T-cell (primary cell): ENCODE results near the gene RALGAPA2. TPM values are rescaled to one million over a fixed set of nuclear protein-coding genes. Genes with fewer than 3 reads are reported as not detected.

Experiments
- ATAC-seq, 4 experiments: fragments of 200-7000 bp in 3 of 4; fragments of 150-1000 bp in 1 of 4; cut with Tn5 transposase; replicated peaks in 1 of 4; 1 replicate in 3 of 4; 2 replicates in 1 of 4; pipeline ENCODE4 v1.10.0; 2021; ENCODE audit warnings: moderate library complexity in 3 of 4, mild to moderate bottlenecking in 2 of 4, moderate number of reproducible peaks in 1 of 4
- CTCF ChIA-PET, 2 donors: fragments of 300-600 bp; sonication (Branson Sonifier 250); formaldehyde crosslinking; loops; one replicate each; lab custom pipeline; 2022; ENCODE audit warnings: antibody characterized with exemption in 2 of 2; lab: Charles Lee
- POLR2A ChIA-PET, 2 donors: fragments of 300-600 bp; sonication (Branson Sonifier 250); formaldehyde crosslinking; loops; one replicate each; lab custom pipeline; 2022; ENCODE audit warnings: antibody characterized with exemption in 2 of 2; lab: Charles Lee
- DNase-seq, 35 experiments: peaks; one replicate each; pipeline versions ENCODE4 v3.0.0 to v3.0.0-alpha.2; 2013 to 2023
- H3K27ac ChIP-seq: one replicate; pipeline ENCODE4 v1.5.1; 2013; ENCODE audit warnings: low read length
- H3K27me3 ChIP-seq, 2 experiments: replicated peaks in 1 of 2; 1 replicate in 1 of 2; 2 replicates in 1 of 2; pipeline versions ENCODE4 v1.6.1 to v1.7.0; 2013; ENCODE audit warnings: low read length in 1 of 2, mixed read lengths in 1 of 2; ENCODE audit not compliant: control insufficient read depth in 2 of 2, insufficient read depth in 2 of 2; ENCODE audit errors: extremely low read depth in 1 of 2
- H3K36me3 ChIP-seq, 2 donors: 1 replicate in 1 of 2; 2 replicates in 1 of 2; pipeline versions ENCODE4 v1.6.1 to v1.7.0; 2013; ENCODE audit warnings: low read length in 1 of 2; ENCODE audit not compliant: control insufficient read depth in 2 of 2, insufficient read depth in 1 of 2; ENCODE audit errors: extremely low read depth in 1 of 2
- H3K4me1 ChIP-seq, 2 experiments: 1 replicate in 1 of 2; 2 replicates in 1 of 2; pipeline versions ENCODE4 v1.6.1 to v1.7.0; 2013; ENCODE audit warnings: low read length in 2 of 2, mixed read lengths in 1 of 2; ENCODE audit not compliant: insufficient read depth in 2 of 2, control insufficient read depth in 1 of 2; ENCODE audit errors: extremely low read depth in 1 of 2
- H3K4me3 ChIP-seq, 2 donors: 1 replicate in 1 of 2; 2 replicates in 1 of 2; pipeline versions ENCODE4 v1.5.1 to v1.7.0; 2013; ENCODE audit warnings: mild to moderate bottlenecking in 2 of 2, low read length in 1 of 2, moderate library complexity in 1 of 2; ENCODE audit not compliant: control insufficient read depth in 1 of 2; ENCODE audit errors: extremely low read depth in 1 of 2
- H3K9me3 ChIP-seq: 2 replicates; pipeline ENCODE4 v1.7.0; 2013
- H3K27ac Mint-ChIP-seq, 2 donors: one replicate each; pipeline ENCODE4 v1.8.0; 2020 to 2021; ENCODE audit warnings: mild to moderate bottlenecking in 2 of 2, mixed read lengths in 2 of 2
- H3K27me3 Mint-ChIP-seq, 2 donors: one replicate each; pipeline ENCODE4 v1.8.0; 2021 to 2022; ENCODE audit warnings: mixed read lengths in 2 of 2
- H3K36me3 Mint-ChIP-seq: one replicate; pipeline ENCODE4 v1.8.0; 2021; ENCODE audit warnings: mixed read lengths
- H3K4me1 Mint-ChIP-seq, 3 donors: one replicate each; pipeline ENCODE4 v1.8.0; 2020 to 2022; ENCODE audit warnings: mixed read lengths in 3 of 3, mild to moderate bottlenecking in 1 of 3
- H3K4me3 Mint-ChIP-seq, 3 donors: one replicate each; pipeline ENCODE4 v1.8.0; 2020 to 2022; ENCODE audit warnings: mild to moderate bottlenecking in 3 of 3, mixed read lengths in 3 of 3, moderate library complexity in 3 of 3
- H3K9me3 Mint-ChIP-seq, 3 donors: one replicate each; pipeline ENCODE4 v1.8.0; 2020 to 2022; ENCODE audit warnings: mixed read lengths in 3 of 3
- WGBS: methylation state at CpG from one replicate; pipeline ENCODE4 v1.1.5; 2013; ENCODE audit warnings: missing lambda C conversion rate; ENCODE audit not compliant: insufficient coverage; 5-methylcytosine and 5-hydroxymethylcytosine counted together
- total RNA-seq, 35 experiments: library from RNA in 6 of 35; stranded (reverse) in 6 of 35; fragments of 120-200 nt in 1 of 35; gene quantifications; one replicate each; pipeline versions ENCODE4 v1.2.1 to v1.2.4 and lab custom pipeline; 2013 to 2026

RALGAPA2 gene
- total RNA-seq, 5 donors from 2014 or later (not counting 1 experiment from before 2014, with no cell fraction given), result 28.0 to 36.1 (median 31.7) TPM

DNA sequence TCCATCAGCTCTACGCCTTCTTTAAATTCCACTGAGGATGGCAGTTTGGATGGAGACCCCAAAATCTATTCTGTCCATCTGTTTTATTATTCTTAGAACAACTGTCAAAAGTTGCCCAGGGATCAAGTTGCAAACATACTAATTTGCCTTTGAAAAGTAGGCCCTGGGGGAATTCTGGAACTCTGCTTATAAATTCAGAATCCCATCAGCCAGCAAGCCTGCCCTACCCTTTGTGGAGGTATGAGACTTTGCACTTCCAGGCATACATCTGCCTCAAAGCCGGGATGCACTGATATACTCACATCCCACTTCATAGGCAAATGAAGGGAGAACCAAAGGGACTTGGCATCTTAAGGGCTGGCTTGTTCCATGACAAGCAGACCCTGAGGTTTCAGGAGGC lies 250.9 kb downstream of the RALGAPA2 start:
- Histone ChIP-seq H3K36me3 (peaks cover 4 to 5% of the 10 kb centered on the region in 2 donors), H3K4me1 (no peaks in the 10 kb centered on the region), H3K27ac (no peak overlapping the region), H3K9me3 (no peaks in the 10 kb centered on the region), H3K4me3 (no peak overlapping the region), H3K27me3 (no peaks in the 10 kb centered on the region)
- Mint-ChIP-seq H3K27ac (no peak overlapping the region), H3K4me1 (peaks cover 0 to 2% (median 0%) of the 10 kb centered on the region in 3 donors), H3K27me3 (no peaks in the 10 kb centered on the region), H3K9me3 (no peaks in the 10 kb centered on the region), H3K36me3 (peaks cover 37% of the 10 kb centered on the region), H3K4me3 (no peak overlapping the region)
- CTCF ChIA-PET, result no interaction called here
- POLR2A ChIA-PET, result no interaction called here
- WGBS, result no CpG with 5 or more reads among the region's 2 CpGs
- ATAC-seq (no peak), DNase-seq (no peak)

DNA sequence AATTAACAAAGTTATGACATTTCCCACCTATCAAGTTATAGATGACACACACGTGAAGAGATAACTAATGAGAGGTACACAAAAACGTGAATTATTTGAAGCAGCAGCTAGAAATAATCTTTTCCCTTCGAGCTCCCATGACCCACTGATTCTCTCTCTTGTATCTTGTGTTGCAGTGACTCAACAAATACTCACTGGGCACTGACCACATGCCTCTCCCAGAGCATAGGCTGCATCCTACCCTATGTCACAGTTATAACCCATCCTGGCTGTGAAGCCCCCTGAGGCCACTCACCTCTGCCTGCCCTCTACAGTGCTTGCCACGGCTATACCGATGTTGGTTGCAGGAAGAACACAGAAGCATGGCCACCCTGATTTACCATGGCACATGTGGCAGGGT lies 252.7 kb downstream of the RALGAPA2 start:
- WGBS, result 100% methylated on average over 4 of the region's 5 CpGs
- no peaks in the 10 kb centered on the region for H3K27me3 Mint-ChIP-seq
- no peak overlapping the region for H3K4me3 Mint-ChIP-seq
- H3K27ac Mint-ChIP-seq, result no peak overlapping the region
- ChIA-PET POLR2A (no interaction called here), CTCF (no interaction called here)
- H3K4me3 ChIP-seq, result no peak overlapping the region
- H3K4me1 Mint-ChIP-seq, result peaks cover 0 to 4% (median 3%) of the 10 kb centered on the region in 3 donors
- DNase-seq (no peak), ATAC-seq (no peak)
- no peaks in the 10 kb centered on the region for H3K9me3 ChIP-seq
- no peaks in the 10 kb centered on the region for H3K9me3 Mint-ChIP-seq
- H3K27me3 ChIP-seq, result no peaks in the 10 kb centered on the region
- peaks cover 4 to 5% of the 10 kb centered on the region in 2 donors for H3K36me3 ChIP-seq
- H3K4me1 ChIP-seq, result no peaks in the 10 kb centered on the region
- H3K36me3 Mint-ChIP-seq, result peaks cover 42% of the 10 kb centered on the region
- no peak overlapping the region for H3K27ac ChIP-seq

DNA sequence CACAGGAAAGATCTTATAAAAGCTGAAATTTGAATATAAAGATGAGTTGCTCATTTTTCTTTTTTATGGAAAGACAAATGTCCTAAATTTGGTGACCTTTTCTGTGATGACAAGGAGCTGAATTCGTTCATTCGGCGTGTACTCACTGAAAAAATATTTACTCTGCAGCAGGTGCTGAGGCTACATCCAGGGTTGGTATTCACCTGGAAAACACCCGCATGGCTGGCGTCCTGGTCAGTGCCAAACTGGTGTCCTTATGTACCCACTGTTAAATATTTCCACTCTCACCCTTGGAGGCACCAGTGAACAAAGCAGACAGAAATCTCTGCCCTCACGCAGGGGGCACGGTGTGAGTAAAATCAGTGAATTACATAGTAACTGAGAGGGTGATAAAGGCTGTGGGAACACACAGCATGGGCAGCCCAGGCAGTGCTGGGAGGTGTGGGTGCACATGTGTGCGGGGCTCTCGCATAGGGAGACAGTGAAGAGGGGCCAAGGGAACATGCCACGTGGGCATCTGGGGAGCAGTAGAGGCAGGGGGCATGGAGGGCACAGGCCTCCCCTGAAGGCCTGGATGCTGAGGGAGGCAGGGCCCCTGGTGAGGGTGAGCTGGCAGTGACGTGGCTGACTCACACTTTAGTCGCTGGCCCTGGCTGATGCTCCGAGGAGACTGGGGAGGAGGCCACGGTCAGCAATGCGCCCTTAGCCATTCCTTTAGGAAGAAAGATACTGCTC lies 254.9 kb downstream of the RALGAPA2 start:
- H3K27me3 Mint-ChIP-seq, result no peaks in the 10 kb centered on the region
- no peak overlapping the region for H3K4me3 Mint-ChIP-seq

DNA sequence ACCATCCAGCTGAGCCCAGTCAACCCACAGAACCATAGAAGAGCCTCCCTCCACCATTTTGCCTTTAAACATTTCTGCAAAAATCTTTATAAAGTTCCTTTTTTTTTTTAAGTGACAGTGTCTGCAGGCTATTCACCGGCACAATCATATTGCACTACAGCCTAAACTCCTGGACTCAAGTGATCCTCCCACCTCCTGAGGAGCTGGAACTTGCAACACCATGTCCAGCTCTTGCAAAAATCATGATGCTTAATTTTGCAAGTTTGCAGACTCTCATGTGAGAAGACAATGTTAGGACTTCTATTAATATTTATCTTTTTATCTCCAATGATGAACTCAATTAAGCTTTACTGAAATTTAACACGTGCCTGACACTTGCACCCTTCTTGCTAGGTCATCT lies 255.7 kb downstream of the RALGAPA2 start:
- peaks cover 46% of the 10 kb centered on the region for H3K36me3 Mint-ChIP-seq

More for the DNA sequence above, 254.9 kb downstream of the RALGAPA2 start:
- ATAC-seq (no peak), DNase-seq (no peak)
- H3K27ac ChIP-seq, result no peak overlapping the region
- H3K36me3 Mint-ChIP-seq, result peaks cover 46% of the 10 kb centered on the region
- ChIA-PET POLR2A (no interaction called here), CTCF (no interaction called here)
- peaks cover 4 to 5% of the 10 kb centered on the region in 2 donors for H3K36me3 ChIP-seq
- peaks cover 20 to 22% (median 22%) of the 10 kb centered on the region in 3 donors for H3K4me1 Mint-ChIP-seq
- 83% methylated on average over 13 of the region's 15 CpGs for WGBS
- H3K9me3 ChIP-seq, result no peaks in the 10 kb centered on the region
- H3K27ac Mint-ChIP-seq, result no peak overlapping the region
- no peaks in the 10 kb centered on the region for H3K9me3 Mint-ChIP-seq
- no peaks in the 10 kb centered on the region for H3K27me3 ChIP-seq
- H3K4me1 ChIP-seq, result peaks cover 0 to 3% of the 10 kb centered on the region in 2 experiments
- H3K4me3 ChIP-seq, result no peak overlapping the region

DNA sequence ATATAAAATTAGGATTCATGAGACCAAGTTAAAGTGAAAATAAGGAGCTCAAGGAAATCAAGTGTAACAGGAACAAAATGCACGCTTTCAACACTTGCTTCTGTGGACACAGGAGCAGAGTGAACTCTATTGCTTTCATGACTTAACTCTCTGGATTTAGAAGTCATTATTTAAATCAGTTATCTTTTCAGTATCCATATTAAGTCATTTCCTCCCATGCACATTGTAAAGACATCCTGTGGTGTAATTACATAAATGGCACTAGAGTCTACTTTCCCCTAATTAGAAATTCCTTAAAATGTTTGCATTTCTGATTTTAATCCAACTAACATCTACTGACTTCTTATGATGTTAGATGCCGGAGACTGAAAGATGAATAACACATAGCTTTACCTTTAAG lies 256.5 kb downstream of the RALGAPA2 start:
- no CpG with 5 or more reads among the region's 2 CpGs for WGBS
- ATAC-seq, result no peak

More for the DNA sequence above, 255.7 kb downstream of the RALGAPA2 start:
- H3K9me3 Mint-ChIP-seq, result no peaks in the 10 kb centered on the region
- no peaks in the 10 kb centered on the region for H3K27me3 Mint-ChIP-seq
- ChIA-PET POLR2A (no interaction called here), CTCF (no interaction called here)
- Histone ChIP-seq H3K27ac (no peak overlapping the region), H3K27me3 (no peaks in the 10 kb centered on the region), H3K4me3 (no peak overlapping the region), H3K4me1 (peaks cover 0 to 7% of the 10 kb centered on the region in 2 experiments), H3K36me3 (peaks cover 4 to 5% of the 10 kb centered on the region in 2 donors), H3K9me3 (no peaks in the 10 kb centered on the region)
- no peak for ATAC-seq
- WGBS, result no CpG with 5 or more reads among the region's 2 CpGs
- H3K4me1 Mint-ChIP-seq, result peaks cover 25 to 27% (median 26%) of the 10 kb centered on the region in 3 donors
- no peak overlapping the region for H3K4me3 Mint-ChIP-seq
- DNase-seq, result no peak
- H3K27ac Mint-ChIP-seq, result no peak overlapping the region

DNA sequence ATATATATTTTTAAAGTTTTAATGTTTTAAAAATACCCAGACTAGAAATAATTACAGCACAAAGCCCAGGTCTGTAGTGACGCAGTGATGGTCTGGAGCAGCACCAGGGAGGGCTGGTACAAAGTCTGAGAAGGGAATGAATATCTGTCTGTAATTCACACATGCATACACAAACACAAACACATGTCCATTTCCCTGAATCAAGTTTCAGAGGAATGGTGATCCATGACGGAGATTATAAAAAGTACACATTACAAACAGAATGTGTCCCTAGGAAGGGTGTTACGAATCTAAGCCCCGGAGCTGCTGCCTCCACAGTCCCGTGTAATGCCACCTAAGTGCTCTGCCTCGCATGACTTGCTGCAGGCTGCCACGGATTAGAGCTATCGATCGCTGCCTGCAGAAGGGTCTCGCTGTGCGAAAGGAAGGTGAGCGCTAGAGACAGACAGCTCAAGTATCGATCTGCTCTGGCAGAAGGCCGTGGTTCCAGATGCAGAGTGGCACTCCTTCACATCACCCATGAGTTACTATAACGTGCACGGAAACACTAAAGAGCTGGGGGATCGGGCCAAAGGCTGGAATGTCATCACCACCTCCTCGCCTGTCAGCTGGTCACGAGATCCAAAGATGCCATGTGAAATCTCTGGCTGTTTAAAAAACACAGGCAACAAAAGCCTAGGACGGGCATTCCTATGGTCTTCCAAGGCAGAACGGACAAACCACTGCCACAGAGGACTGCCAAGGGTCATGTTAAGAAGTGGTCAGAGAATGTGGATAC lies 257.4 kb downstream of the RALGAPA2 start:
- WGBS, result over 99% methylated on average over 17 of the region's 21 CpGs
- Mint-ChIP-seq H3K4me1 (peaks cover 25 to 27% (median 26%) of the 10 kb centered on the region in 3 donors), H3K9me3 (no peaks in the 10 kb centered on the region), H3K36me3 (peaks cover 39% of the 10 kb centered on the region), H3K27ac (no peak overlapping the region), H3K4me3 (no peak overlapping the region), H3K27me3 (no peaks in the 10 kb centered on the region)
- ATAC-seq, result no peak
- Histone ChIP-seq H3K27me3 (no peaks in the 10 kb centered on the region), H3K4me1 (peaks cover 0 to 7% of the 10 kb centered on the region in 2 experiments), H3K9me3 (no peaks in the 10 kb centered on the region), H3K36me3 (peaks cover 4 to 5% of the 10 kb centered on the region in 2 donors), H3K27ac (no peak overlapping the region), H3K4me3 (no peak overlapping the region)
- ChIA-PET POLR2A (no interaction called here), CTCF (no interaction called here)
- DNase-seq, result no peak

More for the DNA sequence above, 256.5 kb downstream of the RALGAPA2 start:
- Mint-ChIP-seq H3K36me3 (peaks cover 46% of the 10 kb centered on the region), H3K27me3 (no peaks in the 10 kb centered on the region), H3K4me3 (no peak overlapping the region), H3K27ac (no peak overlapping the region), H3K9me3 (no peaks in the 10 kb centered on the region), H3K4me1 (peaks cover 25 to 27% (median 26%) of the 10 kb centered on the region in 3 donors)
- Histone ChIP-seq H3K27ac (no peak overlapping the region), H3K27me3 (no peaks in the 10 kb centered on the region), H3K9me3 (no peaks in the 10 kb centered on the region), H3K4me3 (no peak overlapping the region), H3K36me3 (peaks cover 4 to 5% of the 10 kb centered on the region in 2 donors), H3K4me1 (peaks cover 0 to 7% of the 10 kb centered on the region in 2 experiments)
- DNase-seq, result no peak
- ChIA-PET CTCF (no interaction called here), POLR2A (no interaction called here)
